Dedifferentiated amniotic fluid mesenchymal stem cell (primary cell): ENCODE data around the gene GDF15.
"Not testable (repeated sequence)": the region's sequence is repeated elsewhere in the genome, so short reads cannot be mapped to it uniquely, and the experiment has no call there.

ENCODE experiments used
- DNase-seq: peaks from one replicate; pipeline ENCODE4 v3.0.0-alpha.2; 2016; ENCODE audit errors: extremely low spot score

GDF15 gene

GRCh38 chr19:18392417-18392816 lies 6.5 kb downstream of the GDF15 start:
- no peak for DNase-seq

- no peak for DNase-seq
Measured at GRCh38 chr19:18392926-18393325, 7.0 kb downstream of the GDF15 start.

GRCh38 chr19:18393836-18394235 lies 7.9 kb downstream of the GDF15 start:
- DNase-seq, result no peak

- DNase-seq, result no peak
Measured at GRCh38 chr19:18396471-18397241, 10.7 kb downstream of the GDF15 start.

- no peak for DNase-seq
Measured at GRCh38 chr19:18397242-18398202, 11.6 kb downstream of the GDF15 start, which contains the start of gene LRRC25. LRRC25 (minus strand) TSS chr19:18397622; CDS start chr19:18396963, 659 bp downstream.

GRCh38 chr19:18399008-18399407 lies 13.1 kb downstream of the GDF15 start:
- DNase-seq, result no peak

- no peak for DNase-seq
Measured at GRCh38 chr19:18401580-18402112, 15.7 kb downstream of the GDF15 start.

- not testable (repeated sequence) for DNase-seq
Measured at GRCh38 chr19:18402455-18403248, 16.7 kb downstream of the GDF15 start.

- not testable (repeated sequence) for DNase-seq
Measured at GRCh38 chr19:18405754-18406153, 19.8 kb downstream of the GDF15 start.

- no peak for DNase-seq
Measured at GRCh38 chr19:18406749-18407148, 20.8 kb downstream of the GDF15 start.

GRCh38 chr19:18408053-18408476 lies 22.1 kb downstream of the GDF15 start:
- no peak for DNase-seq

- no peak for DNase-seq
Measured at GRCh38 chr19:18412610-18413239, 26.8 kb downstream of the GDF15 start.

GRCh38 chr19:18414504-18415177 lies 28.7 kb downstream of the GDF15 start:
- DNase-seq, result no peak

GRCh38 chr19:18415178-18415867 lies 29.4 kb downstream of the GDF15 start:
- DNase-seq, result no peak

- peak; percentile 90 for DNase-seq
Measured at GRCh38 chr19:18416778-18417249, 30.9 kb downstream of the GDF15 start.

GRCh38 chr19:18417250-18418028 lies 31.5 kb downstream of the GDF15 start:
- DNase-seq, result peak; percentile 52

GRCh38 chr19:18418029-18418482 lies 32.1 kb downstream of the GDF15 start:
- DNase-seq, result no peak

GRCh38 chr19:18418483-18419194 lies 32.7 kb downstream of the GDF15 start:
- no peak for DNase-seq
